ENCODE results near the gene CNIH4.

GRCh38 chr1:224321706-224322105 is 35.0 kb upstream of the CNIH4 start:
- TF ChIP-seq, protein P1, sequence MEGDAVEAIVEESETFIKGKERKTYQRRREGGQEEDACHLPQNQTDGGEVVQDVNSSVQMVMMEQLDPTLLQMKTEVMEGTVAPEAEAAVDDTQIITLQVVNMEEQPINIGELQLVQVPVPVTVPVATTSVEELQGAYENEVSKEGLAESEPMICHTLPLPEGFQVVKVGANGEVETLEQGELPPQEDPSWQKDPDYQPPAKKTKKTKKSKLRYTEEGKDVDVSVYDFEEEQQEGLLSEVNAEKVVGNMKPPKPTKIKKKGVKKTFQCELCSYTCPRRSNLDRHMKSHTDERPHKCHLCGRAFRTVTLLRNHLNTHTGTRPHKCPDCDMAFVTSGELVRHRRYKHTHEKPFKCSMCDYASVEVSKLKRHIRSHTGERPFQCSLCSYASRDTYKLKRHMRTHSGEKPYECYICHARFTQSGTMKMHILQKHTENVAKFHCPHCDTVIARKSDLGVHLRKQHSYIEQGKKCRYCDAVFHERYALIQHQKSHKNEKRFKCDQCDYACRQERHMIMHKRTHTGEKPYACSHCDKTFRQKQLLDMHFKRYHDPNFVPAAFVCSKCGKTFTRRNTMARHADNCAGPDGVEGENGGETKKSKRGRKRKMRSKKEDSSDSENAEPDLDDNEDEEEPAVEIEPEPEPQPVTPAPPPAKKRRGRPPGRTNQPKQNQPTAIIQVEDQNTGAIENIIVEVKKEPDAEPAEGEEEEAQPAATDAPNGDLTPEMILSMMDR (IDR thresholded peaks at IDR 0.05), result no peak
- no peak for TF ChIP-seq POLR2A (IDR thresholded peaks at IDR 0.05)

Measured in uterus (tissue), 2 donors.